Measurements from ENCODE around the gene USHBP1. TPM values are rescaled to one million over a fixed set of nuclear protein-coding genes. Genes with fewer than 3 reads are reported as not detected.

Gene USHBP1
- total RNA-seq, 1 experiment from 2014 or later = 0.26 TPM

DNA sequence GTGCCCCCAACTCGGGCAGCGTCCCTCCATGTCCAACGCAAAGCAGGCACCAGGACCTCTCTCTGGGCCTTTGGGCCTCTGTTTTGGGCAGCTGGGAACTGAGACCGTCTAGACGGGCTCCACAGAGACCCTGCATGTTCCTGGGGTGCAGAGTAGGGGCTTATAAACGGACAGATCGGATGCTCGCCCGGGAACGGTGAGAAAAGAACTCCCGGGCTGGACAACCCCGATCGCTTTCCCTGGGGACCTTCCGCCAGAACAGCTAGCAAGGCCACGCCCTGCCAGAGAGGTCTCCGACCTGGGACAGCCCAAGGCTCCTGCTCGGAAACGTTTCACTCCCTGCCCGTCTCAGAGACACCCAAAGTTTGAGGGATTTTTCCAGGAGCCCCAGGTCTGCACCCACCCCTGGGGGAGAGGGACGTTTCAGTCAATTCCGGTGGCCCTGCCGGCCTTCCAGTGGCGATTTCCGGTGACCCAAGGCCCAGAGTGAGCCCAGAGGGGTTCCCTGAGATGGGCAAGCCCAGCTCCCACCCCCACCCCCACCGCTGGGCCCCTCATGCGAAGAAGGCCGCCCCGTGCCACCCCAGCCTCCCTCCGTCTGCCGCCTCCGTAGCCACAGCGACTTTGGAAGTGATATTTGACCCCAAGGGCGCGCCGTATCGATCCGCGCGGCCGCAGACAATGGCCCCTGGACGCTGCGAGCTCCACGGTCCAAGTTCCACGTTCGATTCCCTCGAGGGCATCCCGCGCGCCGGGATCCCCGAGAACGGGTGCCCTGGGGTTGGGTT is 20.5 kb downstream of the USHBP1 start:
- Mint-ChIP-seq H3K4me3 (ENCODE audit: low read depth, unreplicated experiment) (peak overlapping the region; percentile 84), H3K36me3 (ENCODE audit: insufficient read depth, unreplicated experiment) (peaks cover 38% of the 10 kb centered on the region), H3K27me3 (ENCODE audit: unreplicated experiment) (no peaks in the 10 kb centered on the region), H3K9me3 (ENCODE audit: low read depth, unreplicated experiment) (no peaks in the 10 kb centered on the region), H3K27ac (ENCODE audit: unreplicated experiment) (peak overlapping the region; percentile 56), H3K4me1 (ENCODE audit: low read depth, unreplicated experiment) (peaks cover 43% of the 10 kb centered on the region)
- intact Hi-C loops (cut with micrococcal nuclease; ENCODE audit: unreplicated experiment) = no loop called here
- TF ChIP-seq, protein P1, sequence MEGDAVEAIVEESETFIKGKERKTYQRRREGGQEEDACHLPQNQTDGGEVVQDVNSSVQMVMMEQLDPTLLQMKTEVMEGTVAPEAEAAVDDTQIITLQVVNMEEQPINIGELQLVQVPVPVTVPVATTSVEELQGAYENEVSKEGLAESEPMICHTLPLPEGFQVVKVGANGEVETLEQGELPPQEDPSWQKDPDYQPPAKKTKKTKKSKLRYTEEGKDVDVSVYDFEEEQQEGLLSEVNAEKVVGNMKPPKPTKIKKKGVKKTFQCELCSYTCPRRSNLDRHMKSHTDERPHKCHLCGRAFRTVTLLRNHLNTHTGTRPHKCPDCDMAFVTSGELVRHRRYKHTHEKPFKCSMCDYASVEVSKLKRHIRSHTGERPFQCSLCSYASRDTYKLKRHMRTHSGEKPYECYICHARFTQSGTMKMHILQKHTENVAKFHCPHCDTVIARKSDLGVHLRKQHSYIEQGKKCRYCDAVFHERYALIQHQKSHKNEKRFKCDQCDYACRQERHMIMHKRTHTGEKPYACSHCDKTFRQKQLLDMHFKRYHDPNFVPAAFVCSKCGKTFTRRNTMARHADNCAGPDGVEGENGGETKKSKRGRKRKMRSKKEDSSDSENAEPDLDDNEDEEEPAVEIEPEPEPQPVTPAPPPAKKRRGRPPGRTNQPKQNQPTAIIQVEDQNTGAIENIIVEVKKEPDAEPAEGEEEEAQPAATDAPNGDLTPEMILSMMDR (IDR thresholded peaks at IDR 0.05; ENCODE audit: unreplicated experiment) = no peak
- DNase-seq = peak; percentile 30
- BruUV-seq (replicated peaks) = TSS peak; percentile 27
- CTCF ChIA-PET = no interaction called here

DNA sequence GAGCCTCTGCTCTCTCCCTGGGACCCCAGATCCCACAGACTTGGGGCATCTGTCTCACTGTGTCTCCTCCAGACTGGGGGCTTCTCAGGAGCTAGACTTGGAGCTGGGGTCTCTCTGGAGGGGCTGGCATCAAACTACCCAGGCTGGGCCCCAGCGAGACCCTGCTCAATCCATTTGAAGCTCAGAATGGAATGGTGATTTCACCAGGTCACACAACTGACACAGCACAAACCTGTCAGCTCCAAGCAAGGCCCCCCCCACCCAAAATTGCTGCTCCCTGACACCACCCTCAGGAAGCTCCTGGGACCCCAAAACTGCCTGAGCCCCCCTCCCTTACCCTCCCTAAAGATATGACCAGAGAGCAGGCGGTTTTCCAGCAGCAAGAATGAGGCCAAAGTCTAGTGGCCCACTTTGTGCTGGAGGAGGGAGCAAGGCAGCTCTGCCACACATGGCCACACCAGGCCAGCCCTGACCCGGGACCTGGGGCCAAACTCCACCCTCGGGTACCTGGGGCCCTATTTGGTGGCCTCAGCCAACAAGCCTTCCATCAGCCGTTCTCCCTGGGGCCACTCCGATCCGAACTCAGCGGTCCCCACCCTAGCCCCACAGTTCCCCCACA is 21.2 kb downstream of the USHBP1 start:
- Mint-ChIP-seq H3K4me3 (ENCODE audit: low read depth, unreplicated experiment) (peak overlapping the region; percentile 84), H3K9me3 (ENCODE audit: low read depth, unreplicated experiment) (no peaks in the 10 kb centered on the region), H3K27ac (ENCODE audit: unreplicated experiment) (peak overlapping the region; percentile 79), H3K27me3 (ENCODE audit: unreplicated experiment) (no peaks in the 10 kb centered on the region), H3K4me1 (ENCODE audit: low read depth, unreplicated experiment) (peaks cover 36% of the 10 kb centered on the region), H3K36me3 (ENCODE audit: insufficient read depth, unreplicated experiment) (peaks cover 39% of the 10 kb centered on the region)
- peak; percentile 6 for DNase-seq
- intact Hi-C loops (cut with micrococcal nuclease; ENCODE audit: unreplicated experiment) = no loop called here
- no TSS peak for BruUV-seq (replicated peaks)
- CTCF ChIA-PET = no interaction called here
- TF ChIP-seq, protein P1 (IDR thresholded peaks at IDR 0.05; ENCODE audit: unreplicated experiment) = no peak

DNA sequence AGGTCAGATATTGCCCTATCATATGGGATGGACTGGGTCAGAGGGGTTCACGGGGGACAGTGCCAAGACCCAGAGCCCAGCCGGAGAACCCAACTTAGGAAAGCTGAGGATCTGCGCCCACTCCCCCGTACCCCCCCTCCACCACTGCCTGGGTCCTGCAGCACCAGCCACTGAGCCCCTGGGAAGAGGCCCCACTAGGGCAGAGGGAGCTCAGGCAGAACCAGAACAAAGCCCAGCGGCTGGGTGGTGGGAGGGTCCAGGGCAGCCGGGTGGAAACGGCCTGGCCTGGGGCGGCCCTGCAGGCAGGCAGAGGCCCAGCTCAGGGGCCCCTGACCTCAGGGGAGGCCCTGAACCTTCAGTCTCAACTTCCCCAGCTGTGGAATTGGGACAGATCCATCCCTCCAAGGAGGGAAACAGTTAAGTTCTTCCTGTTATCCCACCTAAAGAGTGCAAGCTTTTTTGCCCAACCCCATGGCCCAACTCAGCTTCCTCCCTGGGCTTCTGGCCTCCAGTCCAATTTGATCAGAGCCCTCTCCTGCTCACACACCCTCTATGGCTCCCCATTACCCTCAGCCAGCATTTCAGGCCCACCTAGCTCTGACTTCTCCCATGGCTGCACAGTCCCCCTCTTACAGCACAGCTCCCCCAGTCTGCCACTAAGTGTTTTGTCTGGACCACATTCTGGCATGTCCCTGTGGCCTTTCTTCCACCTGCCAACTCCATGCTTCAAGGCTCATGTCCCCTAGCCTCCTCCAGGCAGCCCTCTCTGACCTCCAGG is 21.9 kb downstream of the USHBP1 start:
- CTCF ChIA-PET = interaction anchor here (0.7 kb wide), 1 partner anchor 85 kb away, joined by 3 read pairs; no protein-coding TSS in a partner anchor
- Mint-ChIP-seq H3K4me3 (ENCODE audit: low read depth, unreplicated experiment) (peak overlapping the region; percentile 84), H3K9me3 (ENCODE audit: low read depth, unreplicated experiment) (no peaks in the 10 kb centered on the region), H3K27me3 (ENCODE audit: unreplicated experiment) (no peaks in the 10 kb centered on the region), H3K4me1 (ENCODE audit: low read depth, unreplicated experiment) (peaks cover 29% of the 10 kb centered on the region), H3K27ac (ENCODE audit: unreplicated experiment) (peak overlapping the region; percentile 79), H3K36me3 (ENCODE audit: insufficient read depth, unreplicated experiment) (peaks cover 44% of the 10 kb centered on the region)
- BruUV-seq (replicated peaks) = no TSS peak
- DNase-seq = no peak
- intact Hi-C loops (cut with micrococcal nuclease; ENCODE audit: unreplicated experiment) = no loop called here
- TF ChIP-seq, protein P1 (IDR thresholded peaks at IDR 0.05; ENCODE audit: unreplicated experiment) = no peak

DNA sequence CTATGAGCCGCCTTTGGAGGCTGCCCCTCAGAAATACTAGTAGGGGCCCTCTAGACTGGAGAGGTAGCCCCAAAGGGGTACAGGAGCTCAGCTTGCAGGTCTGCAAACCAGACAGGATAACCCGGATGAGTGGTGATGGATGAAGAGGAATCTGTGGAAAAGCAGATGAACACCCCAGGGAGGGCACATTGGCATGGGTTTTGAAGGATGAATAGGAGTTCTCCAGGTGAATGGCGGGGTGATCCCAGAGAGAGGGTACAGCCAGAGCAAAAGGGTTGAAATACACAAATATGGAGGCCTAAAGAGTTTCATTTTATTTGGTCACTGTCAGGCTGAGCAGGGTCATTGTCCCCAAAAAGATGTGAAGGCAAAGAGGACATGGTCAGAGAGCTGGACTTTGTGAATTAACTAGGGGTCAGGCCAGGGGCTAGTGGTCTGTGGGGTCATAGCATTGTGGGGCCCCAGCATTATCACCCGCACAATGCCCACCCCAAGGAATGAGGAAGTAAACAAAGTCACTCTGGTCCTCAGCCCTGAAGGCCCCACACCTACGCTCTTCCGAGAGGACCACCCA is 23.6 kb downstream of the USHBP1 start:
- intact Hi-C loops (cut with micrococcal nuclease; ENCODE audit: unreplicated experiment) = no loop called here
- no peak overlapping the region for H3K27ac Mint-ChIP-seq (ENCODE audit: unreplicated experiment)
- no TSS peak for BruUV-seq (replicated peaks)
- TF ChIP-seq, protein P1 (IDR thresholded peaks at IDR 0.05; ENCODE audit: unreplicated experiment) = no peak
- H3K9me3 Mint-ChIP-seq (ENCODE audit: low read depth, unreplicated experiment) = no peaks in the 10 kb centered on the region
- no peaks in the 10 kb centered on the region for H3K27me3 Mint-ChIP-seq (ENCODE audit: unreplicated experiment)
- peaks cover 15% of the 10 kb centered on the region for H3K4me1 Mint-ChIP-seq (ENCODE audit: low read depth, unreplicated experiment)
- no peak for DNase-seq
- no peak overlapping the region for H3K4me3 Mint-ChIP-seq (ENCODE audit: low read depth, unreplicated experiment)
- peaks cover 37% of the 10 kb centered on the region for H3K36me3 Mint-ChIP-seq (ENCODE audit: insufficient read depth, unreplicated experiment)
- CTCF ChIA-PET = no interaction called here
